HEK293 (cell line): ENCODE measurements around the gene OR1I1.

Source experiments
- CTCF ChIA-PET: fragments of 350-600 bp; formaldehyde crosslinking; extraction: SDS; loops from one replicate; lab custom pipeline; 2021; ENCODE audit warnings: antibody characterized with exemption; lab: Yijun Ruan, JAX
- POLR2A ChIA-PET: fragments of 300-600 bp; formaldehyde crosslinking; extraction: SDS; loops from one replicate; lab custom pipeline; 2020; ENCODE audit warnings: antibody characterized with exemption, inconsistent platforms; lab: Yijun Ruan, JAX
- H3K27ac ChIP-seq: fragments of 200-500 bp; sonication (Bioruptor generic); 2 replicates; pipeline ENCODE4 v1.5.1; 2014; ENCODE audit warnings: low read depth, low read length, control low read depth, inconsistent platforms; ENCODE audit errors: extremely low read depth
- H3K36me3 ChIP-seq, 2 experiments: fragments of 200-500 bp in 1 of 2; sonication (Bioruptor generic) in 1 of 2; 1 replicate in 1 of 2; 2 replicates in 1 of 2; pipeline ENCODE4 v1.5.1; 2014 to 2017; ENCODE audit warnings: inconsistent platforms in 2 of 2, low read length in 2 of 2; ENCODE audit not compliant: control insufficient read depth in 2 of 2, insufficient read depth in 1 of 2
- H3K4me1 ChIP-seq: fragments of 200-500 bp; sonication (Bioruptor generic); 2 replicates; pipeline ENCODE4 v1.5.1; 2014; ENCODE audit warnings: mild to moderate bottlenecking, low read length, inconsistent platforms; ENCODE audit not compliant: control insufficient read depth, insufficient read depth
- H3K4me3 ChIP-seq: 2 replicates; pipeline ENCODE4 v1.5.1; 2011; ENCODE audit warnings: low read depth, mild to moderate bottlenecking, control low read depth, low read length, moderate library complexity
- H3K9me3 ChIP-seq: fragments of 200-500 bp; sonication (Bioruptor generic); 2 replicates; pipeline ENCODE4 v1.5.1; 2014; ENCODE audit warnings: low read depth, low read length, inconsistent platforms; ENCODE audit not compliant: control insufficient read depth, insufficient read depth
- CTCF ChIP-seq: fragments of 450-650 bp; formaldehyde crosslinking; IDR thresholded peaks from 2 replicates; pipeline ENCODE4 v1.5.1; 2016; ENCODE audit warnings: missing biosample characterization, missing genetic modification characterization
- HOXA7 ChIP-seq: sonication (generic); formaldehyde crosslinking; IDR thresholded peaks from 2 replicates; pipeline ENCODE4 v1.8.1; 2022; ENCODE audit warnings: missing genetic modification reagents, borderline replicate concordance
- HOXC10 ChIP-seq: sonication (generic); formaldehyde crosslinking; IDR thresholded peaks from 2 replicates; pipeline ENCODE4 v1.8.1; 2023; ENCODE audit warnings: mild to moderate bottlenecking, missing genetic modification reagents
- OSR2 ChIP-seq: fragments of 450-650 bp; formaldehyde crosslinking; IDR thresholded peaks from 2 replicates; pipeline ENCODE4 v1.5.1; 2016; ENCODE audit warnings: missing biosample characterization, missing genetic modification characterization
- PRDM4 ChIP-seq: fragments of 450-650 bp; formaldehyde crosslinking; IDR thresholded peaks from 2 replicates; pipeline ENCODE4 v1.5.1; 2017; ENCODE audit warnings: missing biosample characterization, missing genetic modification characterization
- WT1 ChIP-seq: fragments of 450-650 bp; formaldehyde crosslinking; IDR thresholded peaks from 2 replicates; pipeline ENCODE4 v1.5.1; 2016; ENCODE audit warnings: missing biosample characterization, missing genetic modification characterization
- YY1 ChIP-seq: fragments of 450-650 bp; formaldehyde crosslinking; IDR thresholded peaks from 2 replicates; pipeline ENCODE4 v1.5.1; 2018; ENCODE audit warnings: missing biosample characterization, missing genetic modification characterization
- ZFP37 ChIP-seq: fragments of 450-650 bp; formaldehyde crosslinking; IDR thresholded peaks from 2 replicates; pipeline ENCODE4 v1.5.1; 2016; ENCODE audit warnings: missing biosample characterization, missing genetic modification characterization
- ZNF10 ChIP-seq: fragments of 450-650 bp; formaldehyde crosslinking; IDR thresholded peaks from 2 replicates; pipeline ENCODE4 v1.5.1; 2017; ENCODE audit warnings: missing biosample characterization, missing genetic modification characterization
- ZNF16 ChIP-seq: fragments of 450-650 bp; formaldehyde crosslinking; IDR thresholded peaks from 2 replicates; pipeline ENCODE4 v1.5.1; 2016; ENCODE audit warnings: low read depth, missing biosample characterization, missing genetic modification characterization
- ZNF174 ChIP-seq: fragments of 450-650 bp; formaldehyde crosslinking; IDR thresholded peaks from 2 replicates; pipeline ENCODE4 v1.5.0; 2017; ENCODE audit warnings: missing biosample characterization, mild to moderate bottlenecking, missing genetic modification characterization
- ZNF175 ChIP-seq: fragments of 450-650 bp; formaldehyde crosslinking; IDR thresholded peaks from 2 replicates; pipeline ENCODE4 v1.5.1; 2016; ENCODE audit warnings: missing biosample characterization, missing genetic modification characterization
- ZNF2 ChIP-seq: fragments of 450-650 bp; formaldehyde crosslinking; IDR thresholded peaks from 2 replicates; pipeline ENCODE4 v1.5.1; 2016; ENCODE audit warnings: missing biosample characterization, missing genetic modification characterization
- ZNF449 ChIP-seq: fragments of 450-650 bp; formaldehyde crosslinking; IDR thresholded peaks from 2 replicates; pipeline ENCODE4 v1.5.1; 2017; ENCODE audit warnings: missing biosample characterization, mild to moderate bottlenecking, missing genetic modification characterization, moderate library complexity
- ZNF473 ChIP-seq: fragments of 450-650 bp; formaldehyde crosslinking; IDR thresholded peaks from 2 replicates; pipeline ENCODE4 v1.5.1; 2017; ENCODE audit warnings: missing biosample characterization, missing genetic modification characterization
- ZNF501 ChIP-seq: fragments of 450-650 bp; formaldehyde crosslinking; IDR thresholded peaks from 2 replicates; pipeline ENCODE4 v1.5.1; 2016; ENCODE audit warnings: missing biosample characterization, missing genetic modification characterization
- ZNF530 ChIP-seq: fragments of 450-650 bp; formaldehyde crosslinking; IDR thresholded peaks from 2 replicates; pipeline ENCODE4 v1.5.1; 2016; ENCODE audit warnings: low read depth, missing biosample characterization, missing genetic modification characterization
- ZNF645 ChIP-seq: fragments of 450-650 bp; formaldehyde crosslinking; IDR thresholded peaks from 2 replicates; pipeline ENCODE4; 2016; ENCODE audit warnings: missing biosample characterization, missing genetic modification characterization
- ZNF658 ChIP-seq: fragments of 450-650 bp; formaldehyde crosslinking; IDR thresholded peaks from 2 replicates; pipeline ENCODE4; 2016; ENCODE audit warnings: missing biosample characterization, missing genetic modification characterization
- ZNF660 ChIP-seq: fragments of 450-650 bp; IDR thresholded peaks from 2 replicates; pipeline ENCODE4 v1.5.1; 2018; ENCODE audit warnings: missing biosample characterization, mild to moderate bottlenecking, missing genetic modification characterization
- ZNF837 ChIP-seq: fragments of 450-650 bp; formaldehyde crosslinking; IDR thresholded peaks from 2 replicates; pipeline ENCODE4 v1.5.1; 2016; ENCODE audit warnings: missing biosample characterization, missing genetic modification characterization
- ZNF843 ChIP-seq: fragments of 450-650 bp; formaldehyde crosslinking; IDR thresholded peaks from 2 replicates; pipeline ENCODE4 v1.5.1; 2016; ENCODE audit warnings: missing biosample characterization, missing genetic modification characterization

Gene OR1I1

GRCh38 chr19:15136234-15136954, 54.4 kb downstream of the OR1I1 start:
- Histone ChIP-seq H3K9me3 (no peaks in the 10 kb centered on the region; the same call in 1 of the 2 replicates), H3K4me1 (no peaks in the 10 kb centered on the region), H3K36me3 (no peaks in the 10 kb centered on the region), H3K27ac (no peak overlapping the region), H3K4me3 (no peak overlapping the region)
- no peak for TF ChIP-seq ZNF449 (tag by site-specific recombination)
- no peak for TF ChIP-seq ZNF645 (tag by site-specific recombination)
- no peak for TF ChIP-seq ZNF843 (tag by site-specific recombination)
- no peak for TF ChIP-seq CTCF (tag by site-specific recombination)
- no peak for TF ChIP-seq ZFP37
- TF ChIP-seq ZNF658 = no peak
- no peak for TF ChIP-seq ZNF10 (tag by site-specific recombination)
- TF ChIP-seq YY1 (tag by site-specific recombination) = no peak
- TF ChIP-seq ZNF2 (tag by site-specific recombination) = no peak
- CTCF ChIA-PET = interaction anchor here (0.6 to 1.0 kb wide), 3 partner anchors 13 to 125 kb away, joined by 4 to 5 read pairs (median 5); no protein-coding TSS in a partner anchor
- POLR2A ChIA-PET = no interaction called here

- Histone ChIP-seq H3K27ac (no peak overlapping the region), H3K9me3 (no peaks in the 10 kb centered on the region; the same call in 1 of the 2 replicates), H3K4me3 (no peak overlapping the region), H3K4me1 (no peaks in the 10 kb centered on the region), H3K36me3 (no peaks in the 10 kb centered on the region)
- ChIA-PET CTCF (interaction anchor here (0.7 to 1.2 kb wide), 2 partner anchors 16 to 237 kb away, joined by 4 to 5 read pairs; no protein-coding TSS in a partner anchor), POLR2A (no interaction called here)
- no peak for TF ChIP-seq ZNF658
- no peak for TF ChIP-seq WT1 (tag by site-specific recombination)
- TF ChIP-seq ZNF530 (tag by site-specific recombination) = no peak
- no peak for TF ChIP-seq ZNF837
- no peak for TF ChIP-seq ZNF501
- no peak for TF ChIP-seq HOXC10 (CRISPR knock-in tag)
- TF ChIP-seq OSR2 = no peak
- TF ChIP-seq ZNF16 (tag by site-specific recombination) = no peak
- no peak for TF ChIP-seq ZNF174 (tag by site-specific recombination)
- no peak for TF ChIP-seq HOXA7 (CRISPR knock-in tag)
- TF ChIP-seq ZNF660 (tag by site-specific recombination) = no peak
- no peak for TF ChIP-seq ZNF473 (tag by site-specific recombination)
- TF ChIP-seq ZNF175 (tag by site-specific recombination) = no peak
- no peak for TF ChIP-seq PRDM4
- TF ChIP-seq, all 188 proteins: peak for 0
Observed at GRCh38 chr19:15137777-15138176, 55.8 kb downstream of the OR1I1 start.
